ENCODE data around the gene EYA2. TPM values are rescaled to one million over a fixed set of nuclear protein-coding genes. Genes with fewer than 3 reads are reported as not detected.
"Not testable (repeated sequence)": the region's sequence is repeated elsewhere in the genome, so short reads cannot be mapped to it uniquely, and the experiment has no call there.

EYA2 gene
- total and polyA plus RNA-seq, 2 donors = 0.70 to 2.2 TPM

DNA sequence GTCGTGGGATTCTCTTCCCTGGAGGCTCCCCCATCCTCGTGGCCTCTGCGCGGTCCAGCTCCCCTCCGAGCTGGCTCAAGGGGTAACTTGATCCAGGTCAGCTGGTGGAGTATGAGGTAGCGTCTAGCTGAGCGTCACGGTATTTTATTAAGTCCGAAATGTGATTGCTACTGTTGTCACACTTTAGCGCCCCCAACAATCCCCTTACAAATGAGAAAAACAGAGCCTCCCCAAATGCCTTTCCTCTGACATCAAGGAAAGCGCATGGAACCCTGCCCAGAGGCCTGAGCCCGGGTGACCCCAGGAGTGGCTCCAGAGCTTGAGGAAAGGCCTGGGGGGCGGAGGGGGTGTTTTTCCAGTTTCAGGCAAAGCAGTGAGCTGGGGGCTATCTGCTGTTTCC lies 269.5 kb downstream of the EYA2 start:
- no peak overlapping the region for H3K27ac ChIP-seq (ENCODE audit: low read depth)
- WGBS = 82% methylated on average over 13 of the region's 13 CpGs
- no peaks in the 10 kb centered on the region for H3K4me1 ChIP-seq (ENCODE audit: insufficient read depth)
- no peak overlapping the region for H3K4me3 ChIP-seq (ENCODE audit: low read depth, low read length)
- no peaks in the 10 kb centered on the region for H3K36me3 ChIP-seq (ENCODE audit: insufficient read depth)
- no peak for DNase-seq (ENCODE audit: extremely low spot score)

DNA sequence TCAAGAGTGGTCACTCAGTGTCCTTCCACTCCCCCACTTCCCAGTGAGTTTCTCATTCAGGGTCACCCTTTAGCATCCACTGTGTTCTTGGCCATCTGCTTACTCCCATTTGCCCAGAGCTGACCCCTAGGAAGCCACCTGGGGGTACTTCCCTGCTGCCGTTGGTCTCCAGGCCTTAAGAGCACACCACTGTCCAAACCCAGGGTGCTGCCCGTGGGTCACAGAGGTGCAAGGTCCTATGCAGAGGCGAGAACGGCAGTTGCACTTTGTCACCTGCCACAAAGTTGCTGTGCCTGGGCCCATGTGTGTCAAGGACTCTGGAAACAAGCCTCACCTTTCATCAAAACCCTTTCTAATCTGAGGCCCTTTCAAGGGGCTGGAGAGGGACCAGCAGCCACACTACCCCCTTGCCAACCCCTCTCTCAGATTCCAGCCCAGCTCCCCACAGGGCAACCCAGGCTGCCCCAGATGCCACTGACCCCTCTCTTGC lies 270.8 kb downstream of the EYA2 start:
- H3K27ac ChIP-seq (ENCODE audit: low read depth) = no peak overlapping the region
- no peak for DNase-seq (ENCODE audit: extremely low spot score)
- no peaks in the 10 kb centered on the region for H3K36me3 ChIP-seq (ENCODE audit: insufficient read depth)
- H3K4me3 ChIP-seq (ENCODE audit: low read depth, low read length) = no peak overlapping the region
- 90% methylated on average over 4 of the region's 4 CpGs for WGBS
- H3K4me1 ChIP-seq (ENCODE audit: insufficient read depth) = no peaks in the 10 kb centered on the region

DNA sequence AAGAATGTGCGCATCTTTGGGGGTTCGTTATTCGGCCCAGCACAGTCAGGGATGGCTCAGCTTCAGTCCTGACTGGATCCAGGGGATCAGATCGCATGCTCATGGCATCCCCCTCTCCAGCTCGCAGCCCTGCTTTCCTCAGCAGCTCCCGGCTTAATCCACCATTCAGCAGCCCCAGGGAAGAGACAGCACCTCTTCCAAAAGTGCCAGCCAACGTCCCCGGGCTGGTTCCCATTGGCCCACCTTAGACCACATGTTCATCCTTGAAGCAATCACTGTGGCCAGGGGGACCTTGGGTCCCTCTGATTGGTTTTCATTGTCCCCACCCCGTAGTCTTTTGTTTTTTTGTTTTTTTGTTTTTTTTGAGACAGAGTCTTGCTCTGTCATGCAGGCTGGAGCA lies 273.2 kb downstream of the EYA2 start:
- Histone ChIP-seq H3K4me3 (ENCODE audit: low read depth, low read length) (no peak overlapping the region), H3K36me3 (ENCODE audit: insufficient read depth) (no peaks in the 10 kb centered on the region), H3K27ac (ENCODE audit: low read depth) (no peak overlapping the region), H3K4me1 (ENCODE audit: insufficient read depth) (no peaks in the 10 kb centered on the region)
- DNase-seq (ENCODE audit: extremely low spot score) = no peak
- WGBS = 84% methylated on average over 9 of the region's 9 CpGs

GRCh38 chr20:47172579-47172978 lies 277.9 kb downstream of the EYA2 start:
- H3K4me3 ChIP-seq (ENCODE audit: low read depth, low read length) = no peak overlapping the region
- DNase-seq (ENCODE audit: extremely low spot score) = no peak
- H3K36me3 ChIP-seq (ENCODE audit: insufficient read depth) = no peaks in the 10 kb centered on the region
- no peak overlapping the region for H3K27ac ChIP-seq (ENCODE audit: low read depth)
- WGBS = 92% methylated on average over 16 of the region's 16 CpGs
- no peaks in the 10 kb centered on the region for H3K4me1 ChIP-seq (ENCODE audit: insufficient read depth)

GRCh38 chr20:47173596-47174216 lies 279.1 kb downstream of the EYA2 start:
- Histone ChIP-seq H3K36me3 (ENCODE audit: insufficient read depth) (no peaks in the 10 kb centered on the region), H3K27ac (ENCODE audit: low read depth) (no peak overlapping the region), H3K4me3 (ENCODE audit: low read depth, low read length) (no peak overlapping the region), H3K4me1 (ENCODE audit: insufficient read depth) (no peaks in the 10 kb centered on the region)
- no peak for DNase-seq (ENCODE audit: extremely low spot score)
- 87% methylated on average over 6 of the region's 6 CpGs for WGBS

- no peaks in the 10 kb centered on the region for H3K4me1 ChIP-seq (ENCODE audit: insufficient read depth)
- DNase-seq (ENCODE audit: extremely low spot score) = no peak
- 85% methylated on average over 21 of the region's 21 CpGs for WGBS
- no peak overlapping the region for H3K27ac ChIP-seq (ENCODE audit: low read depth)
- H3K36me3 ChIP-seq (ENCODE audit: insufficient read depth) = no peaks in the 10 kb centered on the region
- H3K4me3 ChIP-seq (ENCODE audit: low read depth, low read length) = no peak overlapping the region
Measured at GRCh38 chr20:47174456-47175243, 280.0 kb downstream of the EYA2 start.

- no peaks in the 10 kb centered on the region for H3K36me3 ChIP-seq (ENCODE audit: insufficient read depth)
- no peak for DNase-seq (ENCODE audit: extremely low spot score)
- H3K4me3 ChIP-seq (ENCODE audit: low read depth, low read length) = no peak overlapping the region
- no peaks in the 10 kb centered on the region for H3K4me1 ChIP-seq (ENCODE audit: insufficient read depth)
- 22% methylated on average over 6 of the region's 6 CpGs for WGBS
- no peak overlapping the region for H3K27ac ChIP-seq (ENCODE audit: low read depth)
Measured at GRCh38 chr20:47175493-47175892, 280.9 kb downstream of the EYA2 start.

DNA sequence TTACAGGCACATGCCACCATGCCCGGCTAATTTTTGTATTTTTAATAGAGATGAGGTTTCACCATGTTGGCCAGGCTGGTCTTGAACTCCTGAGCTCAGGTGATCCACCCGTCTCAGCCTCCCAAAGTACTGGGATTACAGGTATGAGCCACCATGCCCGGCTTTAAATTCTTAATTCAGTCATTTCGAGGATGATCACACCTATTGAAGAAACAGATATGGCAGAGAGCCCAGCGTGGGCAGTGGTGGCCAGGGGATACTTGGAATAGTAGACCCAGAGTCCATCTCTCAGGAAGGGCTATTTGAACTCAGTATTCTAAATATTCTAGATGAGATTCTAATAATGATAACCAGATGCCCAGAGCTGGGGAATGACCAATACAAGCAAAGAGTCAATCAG lies 281.6 kb downstream of the EYA2 start:
- DNase-seq (ENCODE audit: extremely low spot score); H3K36me3 ChIP-seq (ENCODE audit: insufficient read depth); H3K4me3 ChIP-seq (ENCODE audit: low read depth, low read length); H3K27ac ChIP-seq (ENCODE audit: low read depth); H3K4me1 ChIP-seq (ENCODE audit: insufficient read depth): not testable (repeated sequence)
- WGBS = 77% methylated on average over 5 of the region's 5 CpGs

GRCh38 chr20:47178277-47178676 lies 283.6 kb downstream of the EYA2 start:
- Histone ChIP-seq H3K4me1 (ENCODE audit: insufficient read depth) (no peaks in the 10 kb centered on the region), H3K4me3 (ENCODE audit: low read depth, low read length) (no peak overlapping the region), H3K27ac (ENCODE audit: low read depth) (no peak overlapping the region), H3K36me3 (ENCODE audit: insufficient read depth) (no peaks in the 10 kb centered on the region)
- 66% methylated on average over 3 of the region's 3 CpGs for WGBS
- no peak for DNase-seq (ENCODE audit: extremely low spot score)

DNA sequence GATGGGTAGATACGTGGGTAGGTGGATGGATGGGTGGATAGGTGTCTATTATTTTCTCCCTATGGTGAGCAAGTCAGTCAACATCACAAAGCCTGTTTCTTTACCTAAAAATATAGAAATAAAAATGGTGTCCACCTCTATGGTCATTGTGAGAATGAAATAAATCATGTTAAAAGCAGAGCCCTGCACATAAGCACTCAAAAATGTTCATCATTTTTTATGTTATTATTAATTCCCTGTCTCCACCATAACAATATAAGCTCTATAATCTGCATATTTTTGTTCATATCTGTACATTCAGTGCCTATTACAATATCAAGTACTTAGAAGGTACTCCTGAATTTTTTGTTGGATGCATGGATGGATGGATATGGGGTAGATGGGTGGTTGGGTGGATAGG lies 284.2 kb downstream of the EYA2 start:
- no peak overlapping the region for H3K4me3 ChIP-seq (ENCODE audit: low read depth, low read length)
- 86% methylated on average over 1 of the region's 1 CpG for whole genome bisulfite sequencing

GRCh38 chr20:47179267-47179666 lies 284.6 kb downstream of the EYA2 start:
- Histone ChIP-seq H3K4me3 (ENCODE audit: low read depth, low read length) (no peak overlapping the region), H3K27ac (ENCODE audit: low read depth) (no peak overlapping the region), H3K36me3 (ENCODE audit: insufficient read depth) (no peaks in the 10 kb centered on the region), H3K4me1 (ENCODE audit: insufficient read depth) (no peaks in the 10 kb centered on the region)
- DNase-seq (ENCODE audit: extremely low spot score) = no peak

More for the DNA sequence above, 284.2 kb downstream of the EYA2 start:
- no peak overlapping the region for H3K27ac ChIP-seq (ENCODE audit: low read depth)
- no peaks in the 10 kb centered on the region for H3K4me1 ChIP-seq (ENCODE audit: insufficient read depth)
- no peak for DNase-seq (ENCODE audit: extremely low spot score)
- H3K36me3 ChIP-seq (ENCODE audit: insufficient read depth) = no peaks in the 10 kb centered on the region

- H3K27ac ChIP-seq (ENCODE audit: low read depth) = no peak overlapping the region
- 79% methylated on average over 5 of the region's 5 CpGs for WGBS
- no peak overlapping the region for H3K4me3 ChIP-seq (ENCODE audit: low read depth, low read length)
- no peak for DNase-seq (ENCODE audit: extremely low spot score)
- no peaks in the 10 kb centered on the region for H3K4me1 ChIP-seq (ENCODE audit: insufficient read depth)
- H3K36me3 ChIP-seq (ENCODE audit: insufficient read depth) = no peaks in the 10 kb centered on the region
Measured at GRCh38 chr20:47181056-47181862, 286.6 kb downstream of the EYA2 start.

DNA sequence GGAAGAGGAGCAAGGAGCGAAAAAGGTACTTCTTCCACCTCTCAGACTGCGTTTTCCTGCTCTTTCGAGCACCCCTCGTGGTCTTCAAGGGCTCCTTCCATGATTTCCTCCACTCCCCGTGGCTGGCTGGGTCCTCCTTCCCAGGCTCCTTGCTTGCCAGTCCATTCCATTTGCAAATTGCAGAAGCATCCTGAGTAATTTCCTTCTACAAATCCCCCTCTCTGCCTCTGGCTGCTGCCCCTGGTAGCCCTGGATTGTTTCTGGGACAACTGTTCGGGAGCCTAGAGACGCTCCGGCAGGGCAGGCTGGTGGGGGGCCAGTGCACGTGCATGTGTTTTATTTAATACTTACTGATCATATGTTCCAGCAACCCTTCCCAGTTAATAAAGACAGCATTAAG lies 288.7 kb downstream of the EYA2 start:
- 68% methylated on average over 9 of the region's 9 CpGs for WGBS
- Histone ChIP-seq H3K4me3 (ENCODE audit: low read depth, low read length) (no peak overlapping the region), H3K27ac (ENCODE audit: low read depth) (no peak overlapping the region), H3K4me1 (ENCODE audit: insufficient read depth) (no peaks in the 10 kb centered on the region), H3K36me3 (ENCODE audit: insufficient read depth) (no peaks in the 10 kb centered on the region)
- no peak for DNase-seq (ENCODE audit: extremely low spot score)

Measured in urinary bladder (tissue), 4 donors.